Thoracic aorta (tissue), 2 donors: ENCODE results near the gene AK2. TPM values are rescaled to one million over a fixed set of nuclear protein-coding genes. Genes with fewer than 3 reads are reported as not detected.

Experiments used
- ATAC-seq: fragments of 150-250 bp; one replicate; pipeline ENCODE4 v1.8.0; 2017; ENCODE audit warnings: low read depth; ENCODE audit not compliant: insufficient number of reproducible peaks, low FRiP score
- DNase-seq: peaks from one replicate; pipeline ENCODE4 v3.0.0-alpha.2; 2020; ENCODE audit warnings: low spot score
- H3K27ac ChIP-seq, 2 donors: fragments of 200-600 bp; sonication (generic); 1 replicate in 1 of 2; 2 replicates in 1 of 2; pipeline ENCODE4 v1.5.1; 2016; ENCODE audit warnings: mild to moderate bottlenecking in 2 of 2, moderate library complexity in 2 of 2
- H3K27me3 ChIP-seq: fragments of 200-600 bp; sonication (generic); replicated peaks from 2 replicates; pipeline ENCODE4 v1.6.0; 2016; ENCODE audit warnings: mild to moderate bottlenecking; ENCODE audit not compliant: insufficient read depth
- H3K36me3 ChIP-seq: fragments of 200-600 bp; sonication (generic); one replicate; pipeline ENCODE4 v1.5.1; 2016
- H3K4me1 ChIP-seq, 2 donors: fragments of 200-600 bp; sonication (generic); 1 replicate in 1 of 2; 2 replicates in 1 of 2; pipeline versions ENCODE4 v1.5.1 to v1.6.0; 2016; ENCODE audit warnings: low read depth in 2 of 2, mild to moderate bottlenecking in 1 of 2; ENCODE audit not compliant: control insufficient read depth in 1 of 2
- H3K4me3 ChIP-seq: fragments of 200-600 bp; sonication (generic); 2 replicates; pipeline ENCODE4 v1.5.1; 2016; ENCODE audit warnings: mild to moderate bottlenecking
- H3K9me3 ChIP-seq: fragments of 200-600 bp; sonication (generic); 2 replicates; pipeline ENCODE4 v1.5.1; 2016
- CTCF ChIP-seq: fragments of 200-600 bp; sonication (generic); IDR thresholded peaks from one replicate; pipeline ENCODE4 v1.5.1; 2019; ENCODE audit warnings: antibody characterized with exemption
- total RNA-seq, 2 donors: library from RNA; depleted of rRNA; stranded (reverse); fragments of >200 nt; gene quantifications; one replicate each; pipeline versions ENCODE4 v1.1.0 to v1.2.3, GENCODE V29; 2016

The AK2 gene
- total RNA-seq, 2 donors from 2014 or later = 106 to 253 TPM

- peaks cover 18 to 24% of the 10 kb centered on the region in 2 donors for H3K4me1 ChIP-seq
- no peak overlapping the region for H3K27ac ChIP-seq
These were observed 28.4 kb downstream of the AK2 start for GRCh38 chr1:33008051-33008914.

GRCh38 chr1:33007190-33008050 is 29.3 kb downstream of the AK2 start:
- no peak for ATAC-seq
- Histone ChIP-seq H3K27ac (no peak overlapping the region), H3K36me3 (peaks cover 7% of the 10 kb centered on the region), H3K27me3 (no peaks in the 10 kb centered on the region), H3K4me3 (no peak overlapping the region), H3K4me1 (peaks cover 18 to 21% of the 10 kb centered on the region in 2 donors), H3K9me3 (no peaks in the 10 kb centered on the region)
- peak; percentile 29 for TF ChIP-seq CTCF
- peak; percentile 19 for DNase-seq

More at GRCh38 chr1:33008051-33008914, 28.4 kb downstream of the AK2 start:
- Histone ChIP-seq H3K36me3 (peaks cover 12% of the 10 kb centered on the region), H3K27me3 (no peaks in the 10 kb centered on the region), H3K4me3 (no peak overlapping the region), H3K9me3 (no peaks in the 10 kb centered on the region)
- DNase-seq (no peak), ATAC-seq (no peak)
- TF ChIP-seq CTCF = no peak

- H3K4me3 ChIP-seq = no peak overlapping the region
- DNase-seq = no peak
- no peaks in the 10 kb centered on the region for H3K27me3 ChIP-seq
- no peaks in the 10 kb centered on the region for H3K9me3 ChIP-seq
- TF ChIP-seq CTCF = no peak
- no peak overlapping the region for H3K27ac ChIP-seq
- H3K36me3 ChIP-seq = peaks cover 7% of the 10 kb centered on the region
- peaks cover 4 to 6% of the 10 kb centered on the region in 2 donors for H3K4me1 ChIP-seq
- ATAC-seq = no peak
These were observed 30.8 kb downstream of the AK2 start for GRCh38 chr1:33005838-33006421.

GRCh38 chr1:33005117-33005837 is 31.4 kb downstream of the AK2 start:
- H3K4me1 ChIP-seq = no peaks in the 10 kb centered on the region
- no peaks in the 10 kb centered on the region for H3K9me3 ChIP-seq
- DNase-seq (no peak), ATAC-seq (no peak)
- no peak overlapping the region for H3K27ac ChIP-seq
- H3K36me3 ChIP-seq = peaks cover 7% of the 10 kb centered on the region
- TF ChIP-seq CTCF = no peak
- no peaks in the 10 kb centered on the region for H3K27me3 ChIP-seq
- no peak overlapping the region for H3K4me3 ChIP-seq
